Caco-2 (cell line): ENCODE measurements around the gene CHGA. TPM values are rescaled to one million over a fixed set of nuclear protein-coding genes. Genes with fewer than 3 reads are reported as not detected.
A peak's percentile ranks its signal among the peaks of the same experiment; 100 is the strongest.

Experiments used
- BruUV-seq: library from RNA; stranded (reverse); fragments of 400-500 nt; replicated peaks from 2 replicates; lab custom pipeline; 2021; lab: Mats Ljungman, UMichigan
- CTCF ChIA-PET: fragments of 300-600 bp; sonication (Branson Sonifier 250); formaldehyde crosslinking; loops from one replicate; lab custom pipeline; 2022; ENCODE audit warnings: antibody characterized with exemption; lab: Charles Lee
- POLR2A ChIA-PET: fragments of 300-600 bp; sonication (Branson Sonifier 250); formaldehyde crosslinking; loops from one replicate; lab custom pipeline; 2022; ENCODE audit warnings: antibody characterized with exemption; lab: Charles Lee
- DNase-seq, 2 experiments: peaks; one replicate each; pipeline versions ENCODE4 v3.0.0 to v3.0.0-alpha.2; 2020 to 2022
- H3K27me3 ChIP-seq: replicated peaks from 2 replicates; pipeline ENCODE4 v1.6.0; 2011; ENCODE audit warnings: low read length; ENCODE audit not compliant: control insufficient read depth, insufficient read depth
- H3K36me3 ChIP-seq: 2 replicates; pipeline ENCODE4 v1.5.1; 2011; ENCODE audit warnings: low read length; ENCODE audit not compliant: control insufficient read depth, insufficient read depth
- H3K4me1 ChIP-seq: fragments of 250-450 bp; sonication (Bioruptor Pico); 2 replicates; pipeline ENCODE4 v1.5.1; 2020; ENCODE audit warnings: mild to moderate bottlenecking
- H3K4me3 ChIP-seq: 2 replicates; pipeline ENCODE4 v1.5.1; 2011; ENCODE audit warnings: low read depth, mild to moderate bottlenecking, control low read depth, low read length
- H3K9me3 ChIP-seq: fragments of 250-450 bp; sonication (Bioruptor Pico); 2 replicates; pipeline ENCODE4 v1.5.1; 2020; ENCODE audit warnings: mild to moderate bottlenecking, moderate library complexity
- H3K27ac Mint-ChIP-seq: one replicate; pipeline ENCODE4 v1.8.0; 2022; ENCODE audit warnings: mixed read lengths; ENCODE audit not compliant: unreplicated experiment
- H3K27me3 Mint-ChIP-seq: one replicate; pipeline ENCODE4 v1.8.0; 2022; ENCODE audit warnings: mixed read lengths; ENCODE audit not compliant: insufficient read depth, unreplicated experiment
- H3K36me3 Mint-ChIP-seq: one replicate; pipeline ENCODE4 v1.8.0; 2022; ENCODE audit warnings: mild to moderate bottlenecking, mixed read lengths; ENCODE audit not compliant: insufficient read depth, unreplicated experiment
- H3K4me1 Mint-ChIP-seq: one replicate; pipeline ENCODE4 v1.8.0; 2022; ENCODE audit warnings: low read depth, mixed read lengths; ENCODE audit not compliant: unreplicated experiment
- H3K4me3 Mint-ChIP-seq: one replicate; pipeline ENCODE4 v1.8.0; 2022; ENCODE audit warnings: mild to moderate bottlenecking, moderate library complexity, mixed read lengths; ENCODE audit not compliant: unreplicated experiment
- H3K9me3 Mint-ChIP-seq: one replicate; pipeline ENCODE4 v1.8.0; 2022; ENCODE audit warnings: mixed read lengths; ENCODE audit not compliant: unreplicated experiment
- CTCF ChIP-seq, 2 experiments: fragments of 200-600 bp in 1 of 2; IDR thresholded peaks; 1 replicate in 1 of 2; 2 replicates in 1 of 2; pipeline versions ENCODE4 v1.5.1 to v1.8.0; 2011 to 2022; ENCODE audit warnings: antibody characterized with exemption in 1 of 2, control low read depth in 1 of 2, inconsistent platforms in 1 of 2, low read depth in 1 of 2, low read length in 1 of 2, mild to moderate bottlenecking in 1 of 2, moderate library complexity in 1 of 2; ENCODE audit not compliant: insufficient read depth in 1 of 2, severe bottlenecking in 1 of 2, unreplicated experiment in 1 of 2
- intact Hi-C: fragments of 100-400 bp; cut with micrococcal nuclease; formaldehyde crosslinking; loops from one replicate; pipeline ENCODE4 v1.10.0; 2022; ENCODE audit not compliant: unreplicated experiment
- total RNA-seq: library from RNA; stranded (reverse); gene quantifications from 2 replicates; pipeline ENCODE4 v1.2.3, GENCODE V29; 2022

CHGA gene
- total RNA-seq, 1 experiment from 2014 or later, result not detected

GRCh38 chr14:92961567-92961855 is 38.6 kb downstream of the CHGA start:
- Histone ChIP-seq H3K4me1 (no peaks in the 10 kb centered on the region), H3K27me3 (no peaks in the 10 kb centered on the region), H3K9me3 (no peaks in the 10 kb centered on the region), H3K36me3 (no peaks in the 10 kb centered on the region; the same call in 1 of the 2 replicates), H3K4me3 (no peak overlapping the region)
- CTCF ChIA-PET, result no interaction called here
- BruUV-seq, result no TSS peak
- TF ChIP-seq CTCF (IDR thresholded peaks at IDR 0.05; ENCODE audit: insufficient read depth in 1 of 2, low read depth in 1 of 2, low read length in 1 of 2, severe bottlenecking in 1 of 2, unreplicated experiment in 1 of 2), result no peak
- POLR2A ChIA-PET, result no interaction called here
- no peak overlapping the region for H3K27ac Mint-ChIP-seq
- no peaks in the 10 kb centered on the region for H3K4me1 Mint-ChIP-seq
- H3K27me3 Mint-ChIP-seq, result no peaks in the 10 kb centered on the region
- intact Hi-C loops, result loop anchor here (10.0 kb wide), 1 partner anchor 73 kb away; no protein-coding TSS in a partner anchor
- no peak for DNase-seq
- H3K4me3 Mint-ChIP-seq, result no peak overlapping the region
- H3K9me3 Mint-ChIP-seq, result no peaks in the 10 kb centered on the region
- peaks cover 7% of the 10 kb centered on the region for H3K36me3 Mint-ChIP-seq

GRCh38 chr14:92962031-92962830 is 39.3 kb downstream of the CHGA start:
- Mint-ChIP-seq H3K9me3 (no peaks in the 10 kb centered on the region), H3K27ac (peak overlapping the region; percentile 46), H3K4me3 (no peak overlapping the region), H3K4me1 (no peaks in the 10 kb centered on the region), H3K36me3 (peaks cover 7% of the 10 kb centered on the region), H3K27me3 (no peaks in the 10 kb centered on the region)
- no peak for DNase-seq
- no TSS peak for BruUV-seq
- intact Hi-C loops, result loop anchor here (10.0 kb wide), 1 partner anchor 73 kb away; no protein-coding TSS in a partner anchor
- ChIA-PET POLR2A (no interaction called here), CTCF (no interaction called here)
- Histone ChIP-seq H3K4me1 (no peaks in the 10 kb centered on the region), H3K36me3 (no peaks in the 10 kb centered on the region; the same call in 1 of the 2 replicates), H3K9me3 (no peaks in the 10 kb centered on the region), H3K27me3 (no peaks in the 10 kb centered on the region), H3K4me3 (no peak overlapping the region)
- no peak for TF ChIP-seq CTCF (IDR thresholded peaks at IDR 0.05; ENCODE audit: insufficient read depth in 1 of 2, low read depth in 1 of 2, low read length in 1 of 2, severe bottlenecking in 1 of 2, unreplicated experiment in 1 of 2)

- Histone ChIP-seq H3K4me1 (no peaks in the 10 kb centered on the region), H3K36me3 (no peaks in the 10 kb centered on the region; the same call in 1 of the 2 replicates), H3K9me3 (no peaks in the 10 kb centered on the region), H3K27me3 (no peaks in the 10 kb centered on the region), H3K4me3 (no peak overlapping the region)
- TF ChIP-seq CTCF (IDR thresholded peaks at IDR 0.05; ENCODE audit: insufficient read depth in 1 of 2, low read depth in 1 of 2, low read length in 1 of 2, severe bottlenecking in 1 of 2, unreplicated experiment in 1 of 2), result no peak
- Mint-ChIP-seq H3K36me3 (peaks cover 7% of the 10 kb centered on the region), H3K9me3 (no peaks in the 10 kb centered on the region), H3K27me3 (no peaks in the 10 kb centered on the region), H3K4me3 (no peak overlapping the region), H3K27ac (no peak overlapping the region), H3K4me1 (no peaks in the 10 kb centered on the region)
- BruUV-seq, result no TSS peak
- no peak for DNase-seq
- intact Hi-C loops, result loop anchor here (10.0 kb wide), 1 partner anchor 72 kb away; no protein-coding TSS in a partner anchor
- CTCF ChIA-PET, result no interaction called here
- POLR2A ChIA-PET, result no interaction called here
Measured at GRCh38 chr14:92962831-92963095, 39.8 kb downstream of the CHGA start.
